Measurements from ENCODE around the gene MRM2.

- TF ChIP-seq, protein P1, sequence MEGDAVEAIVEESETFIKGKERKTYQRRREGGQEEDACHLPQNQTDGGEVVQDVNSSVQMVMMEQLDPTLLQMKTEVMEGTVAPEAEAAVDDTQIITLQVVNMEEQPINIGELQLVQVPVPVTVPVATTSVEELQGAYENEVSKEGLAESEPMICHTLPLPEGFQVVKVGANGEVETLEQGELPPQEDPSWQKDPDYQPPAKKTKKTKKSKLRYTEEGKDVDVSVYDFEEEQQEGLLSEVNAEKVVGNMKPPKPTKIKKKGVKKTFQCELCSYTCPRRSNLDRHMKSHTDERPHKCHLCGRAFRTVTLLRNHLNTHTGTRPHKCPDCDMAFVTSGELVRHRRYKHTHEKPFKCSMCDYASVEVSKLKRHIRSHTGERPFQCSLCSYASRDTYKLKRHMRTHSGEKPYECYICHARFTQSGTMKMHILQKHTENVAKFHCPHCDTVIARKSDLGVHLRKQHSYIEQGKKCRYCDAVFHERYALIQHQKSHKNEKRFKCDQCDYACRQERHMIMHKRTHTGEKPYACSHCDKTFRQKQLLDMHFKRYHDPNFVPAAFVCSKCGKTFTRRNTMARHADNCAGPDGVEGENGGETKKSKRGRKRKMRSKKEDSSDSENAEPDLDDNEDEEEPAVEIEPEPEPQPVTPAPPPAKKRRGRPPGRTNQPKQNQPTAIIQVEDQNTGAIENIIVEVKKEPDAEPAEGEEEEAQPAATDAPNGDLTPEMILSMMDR (conservative IDR thresholded peaks at IDR 0.05): no peak
- TF ChIP-seq ZFX (IDR thresholded peaks at IDR 0.05): no peak
Observed at GRCh38 chr7:2228921-2229320, 13.1 kb downstream of the MRM2 start.

Data from C4-2B (cell line).